Smooth muscle cell (in vitro differentiated cells): ENCODE data around the gene CLEC4C. TPM values are rescaled to one million over a fixed set of nuclear protein-coding genes. Genes with fewer than 3 reads are reported as not detected.
"Not testable (repeated sequence)": the region's sequence is repeated elsewhere in the genome, so short reads cannot be mapped to it uniquely, and the experiment has no call there.

Experiments
- DNase-seq: peaks from one replicate; lab custom pipeline; 2025; ENCODE audit not compliant: unreplicated experiment; lab: John Stamatoyannopoulos, UW
- H2AFZ ChIP-seq: fragments of 200-600 bp; sonication (generic); 2 replicates; pipeline ENCODE4 v1.6.0; 2016; ENCODE audit warnings: antibody characterized with exemption, low read depth, mild to moderate bottlenecking
- H3F3A ChIP-seq: fragments of 200-600 bp; sonication (generic); 2 replicates; pipeline ENCODE4 v1.6.0; 2017; ENCODE audit warnings: antibody characterized with exemption, low read depth
- H3K27ac ChIP-seq: fragments of 200-600 bp; sonication (generic); 2 replicates; pipeline ENCODE4 v1.5.1; 2016; ENCODE audit warnings: low read depth, mild to moderate bottlenecking
- H3K27me3 ChIP-seq: fragments of 200-600 bp; sonication (generic); 2 replicates; pipeline ENCODE4 v1.6.1; 2016; ENCODE audit warnings: low read depth, mild to moderate bottlenecking
- H3K36me3 ChIP-seq: fragments of 200-600 bp; sonication (generic); 2 replicates; pipeline ENCODE4 v1.5.1; 2016; ENCODE audit warnings: low read depth
- H3K4me1 ChIP-seq: fragments of 200-600 bp; sonication (generic); 2 replicates; pipeline ENCODE4 v1.5.1; 2016; ENCODE audit warnings: low read depth
- H3K4me2 ChIP-seq: fragments of 200-600 bp; sonication (generic); 2 replicates; pipeline ENCODE4 v1.6.0; 2016; ENCODE audit warnings: mild to moderate bottlenecking
- H3K4me3 ChIP-seq: fragments of 200-600 bp; sonication (generic); 2 replicates; pipeline ENCODE4 v1.5.1; 2016; ENCODE audit warnings: mild to moderate bottlenecking
- H3K79me2 ChIP-seq: fragments of 200-600 bp; sonication (generic); 2 replicates; pipeline ENCODE4 v1.6.0; 2016; ENCODE audit warnings: low read depth, mild to moderate bottlenecking
- H3K9ac ChIP-seq: fragments of 200-600 bp; sonication (generic); 2 replicates; pipeline ENCODE4 v1.6.0; 2016; ENCODE audit warnings: low read depth
- H3K9me3 ChIP-seq: fragments of 200-600 bp; sonication (generic); replicated peaks from 2 replicates; pipeline ENCODE4 v1.5.1; 2016; ENCODE audit warnings: low read depth
- H4K20me1 ChIP-seq: fragments of 200-600 bp; sonication (generic); 2 replicates; pipeline ENCODE4 v1.6.0; 2016; ENCODE audit warnings: low read depth
- WGBS: methylation state at CpG from one replicate; pipeline ENCODE4 v1.1.7; 2016; ENCODE audit warnings: low lambda C conversion rate; 5-methylcytosine and 5-hydroxymethylcytosine counted together
- polyA plus RNA-seq: library from polyadenylated mRNA; unstranded; fragments of >200 nt; fragmentation: Nextera tagmentation; extraction: Ambion mirVana; gene quantifications from 2 replicates; pipeline ENCODE4 v1.2.1, GENCODE V29; 2016
- total RNA-seq: library from RNA; depleted of rRNA; stranded (reverse); fragments of >200 nt; gene quantifications from 2 replicates; pipeline ENCODE4 v1.2.3, GENCODE V29; 2014
- TF ChIP-seq, protein P1 (sequence below): fragments of 200-600 bp; sonication (generic); IDR thresholded peaks from 2 replicates; pipeline ENCODE4 v1.5.1; 2017; ENCODE audit warnings: borderline replicate concordance, mild to moderate bottlenecking, antibody characterized with exemption; ENCODE audit not compliant: insufficient read depth, poor library complexity, severe bottlenecking

The CLEC4C gene
- total and polyA plus RNA-seq, 2 experiments from 2014 or later = not detected

DNA sequence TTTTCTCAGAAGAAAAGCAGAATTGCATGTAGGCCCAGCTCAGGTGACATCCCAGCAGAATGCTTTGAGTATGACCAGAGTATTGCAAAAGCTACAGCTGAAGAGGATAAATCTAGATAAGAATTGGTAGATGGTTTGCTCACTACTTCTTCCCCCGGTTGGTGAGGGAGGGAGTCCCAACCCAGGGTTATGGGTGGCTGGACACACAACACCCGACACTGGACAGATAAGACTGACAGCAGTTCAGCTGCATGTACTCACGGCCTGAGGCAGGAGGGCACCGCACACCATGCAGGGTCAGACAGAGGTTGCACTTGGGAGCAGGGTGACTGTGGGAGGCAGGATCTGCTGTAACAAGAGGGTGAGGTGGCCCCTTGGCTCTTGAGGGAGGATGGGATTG is 1.7 kb upstream of the CLEC4C start:
- H3K4me2 ChIP-seq = no peak overlapping the region
- no peak overlapping the region for H3K27ac ChIP-seq
- 55% methylated on average over 4 of the region's 4 CpGs for WGBS
- DNase-seq = no peak
- no peak overlapping the region for H2AFZ ChIP-seq
- H3K9me3 ChIP-seq = no peaks in the 10 kb centered on the region
- no peaks in the 10 kb centered on the region for H3F3A ChIP-seq
- no peaks in the 10 kb centered on the region for H3K27me3 ChIP-seq
- H3K4me3 ChIP-seq = no peak overlapping the region
- TF ChIP-seq, protein P1, sequence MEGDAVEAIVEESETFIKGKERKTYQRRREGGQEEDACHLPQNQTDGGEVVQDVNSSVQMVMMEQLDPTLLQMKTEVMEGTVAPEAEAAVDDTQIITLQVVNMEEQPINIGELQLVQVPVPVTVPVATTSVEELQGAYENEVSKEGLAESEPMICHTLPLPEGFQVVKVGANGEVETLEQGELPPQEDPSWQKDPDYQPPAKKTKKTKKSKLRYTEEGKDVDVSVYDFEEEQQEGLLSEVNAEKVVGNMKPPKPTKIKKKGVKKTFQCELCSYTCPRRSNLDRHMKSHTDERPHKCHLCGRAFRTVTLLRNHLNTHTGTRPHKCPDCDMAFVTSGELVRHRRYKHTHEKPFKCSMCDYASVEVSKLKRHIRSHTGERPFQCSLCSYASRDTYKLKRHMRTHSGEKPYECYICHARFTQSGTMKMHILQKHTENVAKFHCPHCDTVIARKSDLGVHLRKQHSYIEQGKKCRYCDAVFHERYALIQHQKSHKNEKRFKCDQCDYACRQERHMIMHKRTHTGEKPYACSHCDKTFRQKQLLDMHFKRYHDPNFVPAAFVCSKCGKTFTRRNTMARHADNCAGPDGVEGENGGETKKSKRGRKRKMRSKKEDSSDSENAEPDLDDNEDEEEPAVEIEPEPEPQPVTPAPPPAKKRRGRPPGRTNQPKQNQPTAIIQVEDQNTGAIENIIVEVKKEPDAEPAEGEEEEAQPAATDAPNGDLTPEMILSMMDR = no peak
- H3K79me2 ChIP-seq = no peaks in the 10 kb centered on the region
- H3K36me3 ChIP-seq = no peaks in the 10 kb centered on the region
- H3K9ac ChIP-seq = no peak overlapping the region
- H3K4me1 ChIP-seq = no peaks in the 10 kb centered on the region
- no peaks in the 10 kb centered on the region for H4K20me1 ChIP-seq

DNA sequence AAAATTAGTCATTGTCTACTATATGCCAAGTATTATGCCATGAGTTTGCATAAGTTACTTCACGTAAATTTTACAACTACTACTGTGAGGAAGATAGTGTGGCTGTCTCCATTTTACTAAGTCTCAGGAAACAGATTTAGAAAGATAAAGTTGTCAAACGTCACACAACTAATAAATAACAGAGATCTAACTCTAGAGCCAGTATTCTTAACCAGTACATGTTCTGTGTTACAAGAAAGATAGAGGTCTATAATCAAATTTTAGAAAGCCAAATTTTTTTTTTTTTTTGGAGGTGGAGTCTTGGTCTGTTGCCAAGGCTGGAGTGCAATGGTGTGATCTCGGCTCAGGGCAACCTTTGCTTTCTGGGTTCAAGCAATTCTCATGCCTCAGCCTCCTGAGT is 14.2 kb downstream of the CLEC4C start:
- DNase-seq = no peak
- H3K27me3 ChIP-seq = no peaks in the 10 kb centered on the region
- no peaks in the 10 kb centered on the region for H3K79me2 ChIP-seq
- peaks cover 10% of the 10 kb centered on the region for H3F3A ChIP-seq
- H3K36me3 ChIP-seq = no peaks in the 10 kb centered on the region
- no peak overlapping the region for H2AFZ ChIP-seq
- no peak overlapping the region for H3K4me3 ChIP-seq
- TF ChIP-seq, protein P1 = no peak
- no peaks in the 10 kb centered on the region for H3K9me3 ChIP-seq
- H3K4me1 ChIP-seq = peaks cover 10% of the 10 kb centered on the region
- no peak overlapping the region for H3K9ac ChIP-seq
- no peak overlapping the region for H3K4me2 ChIP-seq
- H4K20me1 ChIP-seq = no peaks in the 10 kb centered on the region
- WGBS = 52% methylated on average over 3 of the region's 3 CpGs
- H3K27ac ChIP-seq = no peak overlapping the region

DNA sequence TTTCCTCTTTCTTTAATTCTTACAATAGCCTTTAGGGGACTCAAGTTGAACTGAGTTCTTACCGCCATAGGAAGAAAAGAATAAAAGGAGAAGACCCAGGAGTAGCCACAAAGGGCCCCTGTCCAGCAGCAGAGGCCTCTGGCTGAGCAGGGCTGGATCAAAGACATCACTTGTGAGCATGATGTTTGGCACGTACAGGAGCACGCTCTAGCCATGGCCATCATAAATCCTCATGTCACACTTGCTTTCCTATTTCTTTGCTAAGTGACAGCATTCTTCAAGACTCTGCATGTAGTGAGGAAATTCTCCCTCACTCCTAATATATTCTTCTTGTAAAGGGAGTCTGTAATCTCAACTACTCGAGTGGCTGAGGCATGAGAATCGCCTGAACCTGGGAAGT is 15.7 kb downstream of the CLEC4C start:
- H3K4me3 ChIP-seq = no peak overlapping the region
- no peaks in the 10 kb centered on the region for H3K27me3 ChIP-seq
- no peaks in the 10 kb centered on the region for H3K9me3 ChIP-seq
- H3F3A ChIP-seq = peaks cover 10% of the 10 kb centered on the region
- H3K9ac ChIP-seq = no peak overlapping the region
- H3K79me2 ChIP-seq = no peaks in the 10 kb centered on the region
- no peak overlapping the region for H2AFZ ChIP-seq
- no peaks in the 10 kb centered on the region for H4K20me1 ChIP-seq
- no peak for DNase-seq
- H3K4me1 ChIP-seq = peaks cover 10% of the 10 kb centered on the region
- 23% methylated on average over 5 of the region's 5 CpGs for WGBS
- H3K27ac ChIP-seq = peak overlapping the region; percentile 15
- no peaks in the 10 kb centered on the region for H3K36me3 ChIP-seq
- TF ChIP-seq, protein P1 = no peak
- H3K4me2 ChIP-seq = peak overlapping the region; percentile 75

DNA sequence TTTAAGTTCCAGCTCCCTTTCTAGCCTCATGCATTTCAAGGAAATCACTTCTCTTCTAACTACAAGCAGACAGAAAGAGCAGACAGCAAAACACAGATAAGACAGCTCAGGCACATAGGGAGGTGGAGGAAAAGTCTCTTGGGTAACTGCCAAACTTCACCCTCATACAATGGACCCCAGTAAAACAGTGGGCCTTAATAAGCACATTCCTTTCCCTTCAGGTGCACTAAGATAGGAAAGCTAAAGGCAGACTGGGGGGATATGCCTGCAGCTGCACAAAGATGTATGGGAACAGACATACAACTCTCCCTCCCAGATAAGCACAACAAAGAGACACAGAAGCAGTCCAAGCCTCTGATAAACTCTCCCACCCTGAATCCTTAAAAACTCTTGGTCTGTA is 16.2 kb downstream of the CLEC4C start:
- H2AFZ ChIP-seq, H4K20me1 ChIP-seq, H3K9me3 ChIP-seq, H3K36me3 ChIP-seq, H3F3A ChIP-seq, H3K9ac ChIP-seq, H3K27me3 ChIP-seq, H3K79me2 ChIP-seq, DNase-seq, H3K4me3 ChIP-seq: not testable (repeated sequence)
- H3K4me1 ChIP-seq = peaks cover 10% of the 10 kb centered on the region
- H3K4me2 ChIP-seq = peak overlapping the region; percentile 75
- peak overlapping the region; percentile 15 for H3K27ac ChIP-seq
